Urinary bladder (tissue), 4 donors: Measurements from ENCODE around the gene FKBP8. TPM values are rescaled to one million over a fixed set of nuclear protein-coding genes. Genes with fewer than 3 reads are reported as not detected.
A peak's percentile ranks its signal among the peaks of the same experiment; 100 is the strongest.

Experiments
- DNase-seq: peaks from one replicate; pipeline ENCODE4 v3.0.0-alpha.2; 2015; ENCODE audit errors: extremely low spot score
- H3K27ac ChIP-seq: one replicate; pipeline ENCODE4 v1.5.1; 2013; ENCODE audit warnings: low read depth, mild to moderate bottlenecking, moderate library complexity
- H3K36me3 ChIP-seq: one replicate; pipeline ENCODE4 v1.6.1; 2013; ENCODE audit warnings: mild to moderate bottlenecking, moderate library complexity; ENCODE audit not compliant: insufficient read depth
- H3K4me1 ChIP-seq: one replicate; pipeline ENCODE4 v1.6.1; 2013; ENCODE audit warnings: mild to moderate bottlenecking, moderate library complexity; ENCODE audit not compliant: insufficient read depth
- H3K4me3 ChIP-seq: one replicate; pipeline ENCODE4 v1.5.1; 2013; ENCODE audit warnings: low read depth, low read length
- WGBS: extraction: QIAGEN DNeasy Blood & Tissue Kit; methylation state at CpG from one replicate; pipeline ENCODE4 v1.1.7; 2013; 5-methylcytosine and 5-hydroxymethylcytosine counted together
- polyA plus RNA-seq: library from polyadenylated mRNA; stranded (reverse); fragments of 200-250 nt; gene quantifications from one replicate; pipeline ENCODE4 v1.2.3, GENCODE V29; 2013
- total RNA-seq: library from RNA; depleted of rRNA; stranded (reverse); fragments of >200 nt; gene quantifications from one replicate; pipeline ENCODE4 v1.2.3, GENCODE V29; 2014
- donor health status: healthy with polysubstance abuse.
- donor health status: healthy.

The FKBP8 gene
- total and polyA plus RNA-seq, 2 donors: 71.3 to 317 TPM

- 84% methylated on average over 7 of the region's 7 CpGs for WGBS
- no peak overlapping the region for H3K27ac ChIP-seq
- no peaks in the 10 kb centered on the region for H3K36me3 ChIP-seq
- no peak overlapping the region for H3K4me3 ChIP-seq
- H3K4me1 ChIP-seq: no peaks in the 10 kb centered on the region
- DNase-seq: no peak
These were observed 44.2 kb downstream of the FKBP8 start for GRCh38 chr19:18499055-18499775.

GRCh38 chr19:18496980-18497256 is 46.5 kb downstream of the FKBP8 start:
- no peak overlapping the region for H3K4me3 ChIP-seq
- H3K27ac ChIP-seq: no peak overlapping the region
- no peak for DNase-seq
- WGBS: 86% methylated on average over 4 of the region's 4 CpGs
- no peaks in the 10 kb centered on the region for H3K4me1 ChIP-seq
- H3K36me3 ChIP-seq: no peaks in the 10 kb centered on the region

- Histone ChIP-seq H3K4me1 (no peaks in the 10 kb centered on the region), H3K4me3 (no peak overlapping the region)
- WGBS: 71% methylated on average over 11 of the region's 11 CpGs
These were observed 47.0 kb downstream of the FKBP8 start for GRCh38 chr19:18496167-18496979.

GRCh38 chr19:18495204-18495911 is 48.0 kb downstream of the FKBP8 start:
- H3K27ac ChIP-seq: no peak overlapping the region
- no peaks in the 10 kb centered on the region for H3K36me3 ChIP-seq
- no peak for DNase-seq
- WGBS: 85% methylated on average over 14 of the region's 14 CpGs
- H3K4me1 ChIP-seq: no peaks in the 10 kb centered on the region
- H3K4me3 ChIP-seq: no peak overlapping the region

More at GRCh38 chr19:18496167-18496979, 47.0 kb downstream of the FKBP8 start:
- no peaks in the 10 kb centered on the region for H3K36me3 ChIP-seq
- no peak overlapping the region for H3K27ac ChIP-seq
- DNase-seq: no peak

GRCh38 chr19:18494267-18494607 is 49.1 kb downstream of the FKBP8 start:
- Histone ChIP-seq H3K27ac (peak overlapping the region; percentile 51), H3K4me1 (no peaks in the 10 kb centered on the region), H3K36me3 (no peaks in the 10 kb centered on the region), H3K4me3 (no peak overlapping the region)
- no peak for DNase-seq
- 62% methylated on average over 7 of the region's 7 CpGs for WGBS

- Histone ChIP-seq H3K4me3 (no peak overlapping the region), H3K27ac (peak overlapping the region; percentile 51), H3K4me1 (no peaks in the 10 kb centered on the region), H3K36me3 (no peaks in the 10 kb centered on the region)
- 70% methylated on average over 13 of the region's 13 CpGs for WGBS
- no peak for DNase-seq
These were observed 49.7 kb downstream of the FKBP8 start for GRCh38 chr19:18493440-18494266.

- no peak for DNase-seq
- H3K27ac ChIP-seq: no peak overlapping the region
- 91% methylated on average over 15 of the region's 15 CpGs for WGBS
- no peaks in the 10 kb centered on the region for H3K36me3 ChIP-seq
- H3K4me3 ChIP-seq: no peak overlapping the region
- H3K4me1 ChIP-seq: no peaks in the 10 kb centered on the region
These were observed 51.1 kb downstream of the FKBP8 start for GRCh38 chr19:18491995-18492953.

- H3K4me3 ChIP-seq: no peak overlapping the region
- H3K27ac ChIP-seq: no peak overlapping the region
- H3K4me1 ChIP-seq: no peaks in the 10 kb centered on the region
- no peak for DNase-seq
- WGBS: 82% methylated on average over 6 of the region's 6 CpGs
- no peaks in the 10 kb centered on the region for H3K36me3 ChIP-seq
These were observed 52.6 kb downstream of the FKBP8 start for GRCh38 chr19:18490728-18491127.

- Histone ChIP-seq H3K36me3 (no peaks in the 10 kb centered on the region), H3K4me1 (no peaks in the 10 kb centered on the region), H3K27ac (no peak overlapping the region), H3K4me3 (no peak overlapping the region)
- DNase-seq: no peak
- 89% methylated on average over 14 of the region's 14 CpGs for WGBS
These were observed 53.7 kb downstream of the FKBP8 start for GRCh38 chr19:18489627-18490184.

- H3K36me3 ChIP-seq: no peaks in the 10 kb centered on the region
- no peak overlapping the region for H3K27ac ChIP-seq
- H3K4me1 ChIP-seq: no peaks in the 10 kb centered on the region
- DNase-seq: no peak
- H3K4me3 ChIP-seq: no peak overlapping the region
- whole genome bisulfite sequencing: 62% methylated on average over 22 of the region's 22 CpGs
These were observed 54.3 kb downstream of the FKBP8 start for GRCh38 chr19:18488838-18489626.

- H3K4me3 ChIP-seq: no peak overlapping the region
- no peaks in the 10 kb centered on the region for H3K36me3 ChIP-seq
- 90% methylated on average over 6 of the region's 6 CpGs for WGBS
- no peaks in the 10 kb centered on the region for H3K4me1 ChIP-seq
- DNase-seq: no peak
- H3K27ac ChIP-seq: no peak overlapping the region
These were observed 55.0 kb downstream of the FKBP8 start for GRCh38 chr19:18488403-18488723.
